GOT3 (cell line): ENCODE results near the gene DIRAS3.
"Not testable (repeated sequence)": the region's sequence is repeated elsewhere in the genome, so short reads cannot be mapped to it uniquely, and the experiment has no call there.

ENCODE experiments used
- DNase-seq: peaks from one replicate; lab custom pipeline; 2025; ENCODE audit warnings: mixed read lengths; lab: John Stamatoyannopoulos, UW

The DIRAS3 gene

GRCh38 chr1:68024635-68025338, 25.6 kb downstream of the DIRAS3 start:
- no peak for DNase-seq

DNA sequence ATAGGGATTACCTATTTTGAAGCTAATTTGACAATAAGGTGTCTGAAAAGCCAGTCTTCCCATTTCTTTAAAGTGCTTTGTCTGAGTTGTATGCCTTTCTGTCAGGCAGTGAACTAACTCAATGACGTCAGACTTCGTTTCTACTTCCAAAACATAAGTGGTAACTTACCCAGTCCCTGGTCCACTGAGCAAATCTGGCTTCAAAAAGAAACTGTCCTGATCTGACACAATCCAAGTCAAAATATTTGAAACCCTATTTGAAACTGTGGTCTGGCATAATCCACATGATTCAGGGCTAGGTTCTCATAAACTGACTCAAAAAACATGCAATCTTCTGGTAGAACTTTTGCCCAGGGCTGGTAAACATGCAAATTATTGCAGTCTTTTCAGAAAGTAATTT, 34.0 kb downstream of the DIRAS3 start:
- DNase-seq = no peak

DNA sequence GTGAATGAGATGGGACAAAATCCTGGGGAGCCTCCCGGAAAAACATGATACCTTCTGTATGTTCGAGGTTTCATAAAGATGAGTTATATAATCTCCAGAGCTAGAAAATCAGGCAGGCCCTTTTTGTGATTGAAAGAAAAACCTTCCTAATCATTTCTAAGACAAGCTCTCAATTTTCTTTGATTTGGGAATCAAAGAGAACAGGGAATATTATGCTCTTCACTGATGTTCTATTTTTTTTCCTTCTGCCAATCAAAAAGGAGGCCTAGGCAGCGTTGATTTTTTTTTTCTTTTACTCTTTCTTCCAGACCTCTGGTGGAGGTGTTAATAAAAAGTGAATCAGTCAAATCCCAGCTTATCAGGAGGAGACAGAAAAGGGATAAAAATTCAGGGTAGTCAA, 34.5 kb downstream of the DIRAS3 start:
- DNase-seq = no peak

GRCh38 chr1:68015369-68015768, 35.1 kb downstream of the DIRAS3 start:
- DNase-seq = no peak

DNA sequence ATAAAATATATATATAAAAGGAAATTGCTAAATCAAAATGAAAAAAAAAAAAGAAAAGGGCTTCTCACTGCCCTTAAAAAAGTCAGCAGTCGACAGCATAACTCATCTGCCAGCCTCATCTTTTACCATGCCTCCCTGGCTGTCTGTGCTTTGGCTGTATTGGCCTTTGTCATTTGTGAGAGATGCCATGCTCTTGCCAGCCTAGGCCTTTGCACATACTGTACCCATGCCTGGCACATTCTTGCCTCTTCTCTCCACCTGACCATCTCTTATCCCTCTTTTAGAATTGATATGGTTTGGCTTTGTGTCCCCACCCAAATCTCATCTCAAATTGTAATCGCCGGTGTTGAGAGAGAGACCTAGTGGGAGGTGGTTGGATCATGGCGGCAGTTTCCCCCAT, 37.1 kb downstream of the DIRAS3 start:
- no peak for DNase-seq

- DNase-seq = no peak
These were observed 38.6 kb downstream of the DIRAS3 start for GRCh38 chr1:68011657-68012375.

DNA sequence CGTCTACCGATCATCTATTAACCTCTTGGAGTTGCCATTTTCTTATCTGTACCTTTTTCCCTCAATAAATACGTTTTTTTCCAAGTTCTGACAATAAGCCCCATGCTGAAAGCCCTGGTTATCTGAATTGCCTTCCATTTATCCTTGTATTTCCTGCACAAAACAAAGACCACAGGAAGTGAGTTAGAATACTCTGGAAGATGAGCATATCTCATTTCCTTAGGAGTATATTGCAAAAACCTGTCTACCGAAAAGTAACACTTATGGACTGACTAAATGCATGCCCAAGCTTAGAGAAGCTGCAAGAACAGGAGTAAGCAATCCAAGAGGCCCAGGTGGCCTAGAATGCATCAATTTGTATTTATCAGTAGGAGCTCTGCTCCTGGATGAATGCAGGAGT, 39.9 kb downstream of the DIRAS3 start:
- DNase-seq = no peak

- DNase-seq = no peak
These were observed 40.3 kb downstream of the DIRAS3 start for GRCh38 chr1:68010090-68010489.

DNA sequence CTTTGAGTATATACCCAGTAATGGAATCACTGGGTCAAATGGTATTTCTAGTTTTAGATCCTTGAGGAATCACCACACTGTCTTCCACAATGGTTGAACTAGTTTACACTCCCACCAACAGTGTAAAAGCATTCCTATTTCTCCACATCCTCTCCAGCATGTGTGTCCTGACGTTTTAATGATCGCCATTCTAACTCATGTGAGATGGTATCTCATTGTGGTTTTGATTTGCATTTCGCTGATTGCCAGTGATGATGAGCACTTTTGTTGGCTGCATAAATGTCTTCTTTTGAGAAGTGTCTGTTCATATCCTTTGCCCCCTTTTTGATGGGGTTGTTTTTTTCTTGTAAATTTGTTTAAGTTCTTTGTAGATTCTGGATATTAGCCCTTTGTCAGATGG, 46.8 kb downstream of the DIRAS3 start:
- DNase-seq = not testable (repeated sequence)

DNA sequence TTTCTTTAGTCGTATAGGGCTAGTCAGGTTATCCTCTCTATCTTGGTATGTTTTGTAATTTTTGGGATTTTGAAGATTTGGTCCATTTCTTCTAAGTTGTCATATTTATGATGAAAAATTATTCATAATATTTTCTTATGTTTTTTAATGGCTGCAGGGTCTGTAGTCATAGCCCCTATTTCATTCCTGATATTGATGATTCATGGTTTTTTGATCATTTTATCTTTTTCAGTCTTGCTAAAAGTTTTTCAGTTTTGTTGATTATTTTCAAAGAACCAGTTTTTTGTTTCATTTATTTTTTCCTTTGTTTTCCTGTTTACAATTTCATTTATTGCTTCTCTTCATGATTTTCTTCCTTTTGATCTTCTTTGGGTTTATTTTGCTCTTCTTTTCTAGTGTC, 50.2 kb downstream of the DIRAS3 start:
- DNase-seq = no peak

DNA sequence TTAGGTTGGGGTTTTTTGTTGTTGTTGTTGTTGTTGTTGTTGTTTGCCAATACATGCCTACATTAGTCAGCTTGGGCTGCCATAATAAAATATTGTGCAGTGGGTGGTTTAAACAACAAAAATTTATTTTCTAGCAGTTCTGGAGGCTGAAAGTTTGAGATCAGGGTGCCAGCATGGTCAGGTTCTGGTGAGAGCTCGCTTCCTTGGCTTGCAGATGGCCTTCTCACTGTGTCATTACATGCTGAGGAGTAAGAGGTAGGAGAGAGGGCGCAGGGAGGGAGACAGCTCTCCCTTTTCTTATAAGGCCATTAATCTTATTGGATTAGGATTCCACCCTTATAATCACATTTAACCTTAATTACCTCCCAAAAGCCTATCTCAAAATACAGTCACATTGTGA, 52.7 kb downstream of the DIRAS3 start:
- DNase-seq = no peak
